ENCODE measurements around the gene TENT4A.
A peak's percentile ranks its signal among the peaks of the same experiment; 100 is the strongest.

The TENT4A gene

GRCh38 chr5:6682239-6682638 is 31.0 kb upstream of the TENT4A start:
- no peak for DNase-seq (ENCODE audit: low read depth)
- TF ChIP-seq CTCF (IDR thresholded peaks at IDR 0.05; ENCODE audit: control insufficient read depth, insufficient read depth, low read depth, low read length, missing control alignments): no peak
- no peak overlapping the region for H3K4me3 ChIP-seq (ENCODE audit: control insufficient read depth, low read depth, low read length)

- DNase-seq (ENCODE audit: low read depth): no peak
- no peak for TF ChIP-seq CTCF (IDR thresholded peaks at IDR 0.05; ENCODE audit: control insufficient read depth, insufficient read depth, low read depth, low read length, missing control alignments)
- no peak overlapping the region for H3K4me3 ChIP-seq (ENCODE audit: control insufficient read depth, low read depth, low read length)
These were observed 30.0 kb upstream of the TENT4A start for GRCh38 chr5:6683241-6683640.

- no peak overlapping the region for H3K4me3 ChIP-seq (ENCODE audit: control insufficient read depth, low read depth, low read length)
- DNase-seq (ENCODE audit: low read depth): no peak
- TF ChIP-seq CTCF (IDR thresholded peaks at IDR 0.05; ENCODE audit: control insufficient read depth, insufficient read depth, low read depth, low read length, missing control alignments): no peak
These were observed 29.2 kb upstream of the TENT4A start for GRCh38 chr5:6684075-6684474.

GRCh38 chr5:6686501-6686900 is 26.7 kb upstream of the TENT4A start:
- no peak for TF ChIP-seq CTCF (IDR thresholded peaks at IDR 0.05; ENCODE audit: control insufficient read depth, insufficient read depth, low read depth, low read length, missing control alignments)
- no peak overlapping the region for H3K4me3 ChIP-seq (ENCODE audit: control insufficient read depth, low read depth, low read length)
- DNase-seq (ENCODE audit: low read depth): no peak

GRCh38 chr5:6686915-6687409 is 26.3 kb upstream of the TENT4A start:
- no peak for TF ChIP-seq CTCF (IDR thresholded peaks at IDR 0.05; ENCODE audit: control insufficient read depth, insufficient read depth, low read depth, low read length, missing control alignments)
- peak overlapping the region; percentile 30 for H3K4me3 ChIP-seq (ENCODE audit: control insufficient read depth, low read depth, low read length)
- DNase-seq (ENCODE audit: low read depth): no peak

GRCh38 chr5:6687505-6687904 is 25.7 kb upstream of the TENT4A start:
- no peak for DNase-seq (ENCODE audit: low read depth)
- no peak for TF ChIP-seq CTCF (IDR thresholded peaks at IDR 0.05; ENCODE audit: control insufficient read depth, insufficient read depth, low read depth, low read length, missing control alignments)
- H3K4me3 ChIP-seq (ENCODE audit: control insufficient read depth, low read depth, low read length): no peak overlapping the region

- no peak overlapping the region for H3K4me3 ChIP-seq (ENCODE audit: control insufficient read depth, low read depth, low read length)
- DNase-seq (ENCODE audit: low read depth): no peak
- no peak for TF ChIP-seq CTCF (IDR thresholded peaks at IDR 0.05; ENCODE audit: control insufficient read depth, insufficient read depth, low read depth, low read length, missing control alignments)
These were observed 20.3 kb upstream of the TENT4A start for GRCh38 chr5:6692906-6693305.
